GM12865 (cell line): Measurements from ENCODE around the gene NGEF.

Experiments used
- DNase-seq: peaks from one replicate; pipeline ENCODE4 v3.0.0; 2010; ENCODE audit warnings: low read depth
- H3K4me3 ChIP-seq: 2 replicates; pipeline ENCODE4 v1.5.1; 2011; ENCODE audit warnings: mild to moderate bottlenecking, low read depth, low read length, control low read depth
- TF ChIP-seq, protein P1 (sequence below): IDR thresholded peaks from 2 replicates; pipeline ENCODE4 v1.5.1; 2011; ENCODE audit warnings: low read length, control low read depth, low read depth, inconsistent platforms; ENCODE audit not compliant: insufficient read depth; ENCODE audit errors: missing control alignments

The NGEF gene

DNA sequence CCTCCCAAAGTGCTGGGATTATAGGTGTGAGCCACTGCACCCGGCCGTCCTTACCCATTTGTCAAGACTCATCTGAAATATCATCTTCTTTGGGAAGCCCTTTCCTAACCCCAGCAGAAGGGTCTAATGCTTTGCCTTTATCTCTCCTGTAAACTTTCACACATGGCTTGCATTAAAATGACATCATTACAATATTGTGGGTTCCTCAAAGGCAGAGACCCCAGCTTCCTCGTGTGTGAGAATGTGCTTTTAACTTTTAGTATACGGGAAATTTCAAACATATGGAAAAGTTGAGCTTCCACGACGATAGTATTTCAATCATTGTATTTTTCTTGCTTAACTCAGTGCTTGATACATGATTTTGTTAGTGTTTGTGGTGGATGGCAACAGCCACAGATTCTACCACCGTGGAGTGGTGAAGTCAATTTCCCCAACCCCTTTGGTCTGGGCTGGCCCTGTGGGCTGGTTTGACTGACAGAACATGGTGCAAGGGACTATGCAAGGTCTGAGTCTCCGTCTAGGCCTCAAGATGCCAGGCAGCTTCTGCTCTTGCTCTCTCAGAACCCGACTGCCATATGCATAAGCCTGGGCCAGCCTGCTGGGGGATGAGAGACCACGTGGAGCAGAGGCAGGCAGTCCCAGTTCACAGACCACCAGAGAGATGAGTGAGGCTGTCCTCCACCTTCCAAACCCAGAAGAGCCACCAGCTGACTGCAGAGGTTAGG is 39.9 kb downstream of the NGEF start:
- no peak for DNase-seq
- TF ChIP-seq, protein P1, sequence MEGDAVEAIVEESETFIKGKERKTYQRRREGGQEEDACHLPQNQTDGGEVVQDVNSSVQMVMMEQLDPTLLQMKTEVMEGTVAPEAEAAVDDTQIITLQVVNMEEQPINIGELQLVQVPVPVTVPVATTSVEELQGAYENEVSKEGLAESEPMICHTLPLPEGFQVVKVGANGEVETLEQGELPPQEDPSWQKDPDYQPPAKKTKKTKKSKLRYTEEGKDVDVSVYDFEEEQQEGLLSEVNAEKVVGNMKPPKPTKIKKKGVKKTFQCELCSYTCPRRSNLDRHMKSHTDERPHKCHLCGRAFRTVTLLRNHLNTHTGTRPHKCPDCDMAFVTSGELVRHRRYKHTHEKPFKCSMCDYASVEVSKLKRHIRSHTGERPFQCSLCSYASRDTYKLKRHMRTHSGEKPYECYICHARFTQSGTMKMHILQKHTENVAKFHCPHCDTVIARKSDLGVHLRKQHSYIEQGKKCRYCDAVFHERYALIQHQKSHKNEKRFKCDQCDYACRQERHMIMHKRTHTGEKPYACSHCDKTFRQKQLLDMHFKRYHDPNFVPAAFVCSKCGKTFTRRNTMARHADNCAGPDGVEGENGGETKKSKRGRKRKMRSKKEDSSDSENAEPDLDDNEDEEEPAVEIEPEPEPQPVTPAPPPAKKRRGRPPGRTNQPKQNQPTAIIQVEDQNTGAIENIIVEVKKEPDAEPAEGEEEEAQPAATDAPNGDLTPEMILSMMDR = no peak
- no peak overlapping the region for H3K4me3 ChIP-seq

GRCh38 chr2:232971744-232972143 is 41.3 kb downstream of the NGEF start:
- no peak overlapping the region for H3K4me3 ChIP-seq
- TF ChIP-seq, protein P1 = no peak
- no peak for DNase-seq

DNA sequence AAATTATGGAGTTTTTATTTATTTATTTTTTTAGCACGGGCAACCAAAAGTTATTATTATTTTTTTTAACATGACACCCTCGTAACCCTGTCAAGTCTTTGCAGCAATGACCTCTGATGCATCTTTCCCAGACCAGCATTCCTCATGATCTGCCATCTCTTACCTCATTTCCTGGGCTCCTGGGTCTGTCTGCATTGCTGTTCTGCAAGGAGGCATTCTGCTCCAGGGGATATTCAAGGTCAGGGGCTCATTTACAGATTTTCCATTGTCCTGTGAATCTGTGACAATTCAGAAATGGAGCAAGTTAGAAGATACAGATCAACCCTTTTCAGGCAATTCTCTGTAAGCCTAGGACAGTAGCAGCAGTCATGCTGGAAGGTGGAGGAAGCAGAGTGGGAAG is 43.0 kb downstream of the NGEF start:
- H3K4me3 ChIP-seq = no peak overlapping the region
- DNase-seq = no peak
- TF ChIP-seq, protein P1 = no peak

DNA sequence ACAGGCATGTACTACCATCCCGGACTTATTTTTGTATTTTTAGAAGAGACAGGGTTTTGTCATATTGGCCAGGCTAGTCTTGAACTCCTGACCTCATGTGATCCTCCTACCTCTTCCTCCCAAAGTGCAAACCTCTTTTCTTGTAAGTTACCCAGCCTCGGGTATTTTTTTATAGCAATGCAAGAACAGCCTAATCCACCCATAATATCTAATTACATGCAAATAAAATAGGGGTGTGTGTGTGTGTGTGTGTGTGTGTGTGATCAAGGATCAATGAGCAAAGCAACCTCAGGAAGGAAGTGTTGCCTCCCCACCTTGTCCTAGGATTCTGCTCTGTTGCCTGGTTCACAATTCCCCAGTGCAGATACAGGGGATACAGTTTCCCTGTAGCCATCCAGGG is 45.6 kb downstream of the NGEF start:
- TF ChIP-seq, protein P1 = no peak
- no peak for DNase-seq
- H3K4me3 ChIP-seq = no peak overlapping the region

DNA sequence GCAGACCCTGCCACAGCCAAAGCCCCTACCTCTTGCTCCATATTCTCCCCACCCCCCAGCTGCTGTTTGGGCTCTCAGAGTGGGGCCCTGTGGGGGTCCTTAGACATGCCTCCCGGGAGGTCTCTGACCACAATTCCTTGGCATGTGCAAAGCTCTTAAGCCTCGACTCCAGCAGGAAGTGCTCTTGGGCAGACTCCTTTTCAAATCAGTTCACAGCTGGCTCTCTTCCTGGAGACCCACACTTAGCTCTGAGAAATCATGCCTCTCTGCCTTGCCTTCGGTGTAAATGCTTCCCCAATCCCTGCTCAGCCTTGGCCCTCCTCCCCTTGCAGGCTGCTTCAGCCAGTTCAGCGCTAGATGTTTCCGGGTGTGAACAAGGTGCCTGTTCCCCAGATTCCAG is 46.9 kb downstream of the NGEF start:
- H3K4me3 ChIP-seq = no peak overlapping the region
- no peak for DNase-seq
- TF ChIP-seq, protein P1 = no peak

DNA sequence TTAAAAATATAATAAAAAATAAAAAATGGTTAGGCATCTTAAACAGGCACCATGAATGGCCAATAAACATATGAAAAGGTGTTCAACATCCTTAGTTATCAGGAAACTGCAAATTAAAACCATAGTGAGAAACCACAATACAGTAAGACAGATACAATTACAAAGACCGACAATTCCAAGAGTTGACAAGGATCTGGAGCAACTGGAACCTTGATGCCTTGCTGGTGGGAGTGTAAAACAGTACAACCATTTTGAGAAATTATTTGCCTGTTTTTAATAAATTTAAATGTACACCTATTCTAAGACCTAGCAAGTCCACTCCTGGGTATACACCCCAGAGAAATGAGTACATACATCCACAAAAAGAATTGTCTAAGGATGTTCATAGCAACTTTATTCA is 49.1 kb downstream of the NGEF start:
- H3K4me3 ChIP-seq = no peak overlapping the region
- DNase-seq = no peak
- TF ChIP-seq, protein P1 = no peak

DNA sequence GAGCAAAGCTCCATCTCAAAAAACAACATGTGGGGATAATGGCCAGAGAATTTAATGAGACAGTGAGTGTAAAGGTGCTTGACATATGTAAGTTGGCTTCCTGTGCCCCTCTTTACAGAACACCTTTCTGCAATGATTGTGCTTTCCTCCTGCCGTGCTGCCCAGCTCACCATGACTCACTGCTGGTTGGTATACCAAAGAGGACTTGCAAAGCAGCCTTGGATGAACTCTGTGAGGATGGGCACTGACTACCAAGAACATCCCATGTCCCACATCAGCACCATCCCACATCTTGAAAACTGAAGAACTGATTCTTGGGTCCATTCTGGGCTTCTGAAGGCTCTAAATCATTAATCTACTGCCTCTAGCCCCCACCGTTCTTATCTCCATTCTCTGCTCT is 52.2 kb downstream of the NGEF start:
- no peak for DNase-seq
- H3K4me3 ChIP-seq = no peak overlapping the region
- TF ChIP-seq, protein P1 = no peak
